Breast epithelium (tissue), 4 donors: ENCODE results near the gene ACOXL. TPM values are rescaled to one million over a fixed set of nuclear protein-coding genes. Genes with fewer than 3 reads are reported as not detected.

Experiments used
- DNase-seq, 2 donors: peaks; one replicate each; pipeline ENCODE4 v3.0.0-alpha.2; 2019; ENCODE audit warnings: low spot score in 2 of 2
- H3K27ac ChIP-seq, 2 donors: fragments of 200-600 bp; sonication (generic) in 1 of 2; one replicate each; pipeline ENCODE4 v1.5.1; 2016 to 2019; ENCODE audit warnings: mild to moderate bottlenecking in 1 of 2
- H3K27me3 ChIP-seq, 2 donors: fragments of 200-600 bp; sonication (generic) in 1 of 2; one replicate each; pipeline versions ENCODE4 v1.5.1 to v1.6.0; 2017 to 2019; ENCODE audit warnings: control low read depth in 1 of 2, mild to moderate bottlenecking in 1 of 2
- H3K36me3 ChIP-seq: fragments of 200-600 bp; one replicate; pipeline ENCODE4 v1.5.1; 2019
- H3K4me1 ChIP-seq, 2 donors: fragments of 200-600 bp; sonication (generic); one replicate each; pipeline ENCODE4 v1.5.1; 2016 to 2019; ENCODE audit warnings: control low read depth in 1 of 2
- H3K4me3 ChIP-seq, 3 donors: fragments of 200-600 bp; sonication (generic); 1 replicate in 2 of 3; 2 replicates in 1 of 3; pipeline ENCODE4 v1.5.1; 2016 to 2019; ENCODE audit warnings: mild to moderate bottlenecking in 3 of 3, moderate library complexity in 2 of 3
- H3K9me3 ChIP-seq, 2 donors: fragments of 200-600 bp; sonication (generic) in 1 of 2; one replicate each; pipeline ENCODE4 v1.5.1; 2016 to 2019; ENCODE audit warnings: control low read depth in 1 of 2
- CTCF ChIP-seq, 3 donors: fragments of 450-650 bp; IDR thresholded peaks; one replicate each; pipeline ENCODE4 v1.5.1; 2016 to 2017; ENCODE audit warnings: antibody characterized with exemption in 3 of 3, mild to moderate bottlenecking in 3 of 3, moderate library complexity in 3 of 3
- POLR2A ChIP-seq: fragments of 450-650 bp; IDR thresholded peaks from one replicate; pipeline ENCODE4 v1.6.1; 2016; ENCODE audit warnings: antibody characterized with exemption, mild to moderate bottlenecking, moderate library complexity
- POLR2AphosphoS5 ChIP-seq, 3 donors: sonication (generic); formaldehyde crosslinking; IDR thresholded peaks; one replicate each; pipeline ENCODE4 v1.6.1; 2017; ENCODE audit warnings: antibody characterized with exemption in 3 of 3
- intact Hi-C: fragments of 100-400 bp; cut with DNase I; formaldehyde crosslinking; loops from one replicate; pipeline ENCODE4 v1.15.1; 2023; ENCODE audit warnings: low total_unique reads
- total RNA-seq, 3 donors: library from RNA; depleted of rRNA; stranded (reverse); fragments of >200 nt; gene quantifications; one replicate each; pipeline ENCODE4 v1.1.0, GENCODE V29; 2016

Gene ACOXL
- total RNA-seq, 3 donors from 2014 or later, result not detected

DNA sequence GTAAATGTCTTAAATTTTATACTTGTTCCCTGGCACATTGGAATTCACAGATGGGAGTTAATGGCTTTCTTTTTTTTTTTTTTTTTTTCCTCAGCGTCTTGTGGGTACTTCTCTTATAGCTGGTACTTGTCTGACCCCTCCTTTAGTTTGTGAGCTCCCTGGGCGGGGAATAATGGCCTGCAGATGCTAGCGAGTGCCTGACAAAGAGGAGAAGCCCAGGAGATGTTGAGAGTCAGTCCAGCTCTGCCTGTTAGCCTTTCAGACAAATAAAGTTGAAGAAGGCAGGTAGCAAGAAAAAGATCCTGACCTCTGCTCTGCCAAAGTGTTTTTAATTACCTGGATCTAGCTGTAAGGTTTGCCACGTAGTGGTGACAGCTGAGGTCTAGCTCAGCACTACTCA lies 395.0 kb downstream of the ACOXL start:
- H3K9me3 ChIP-seq, result no peaks in the 10 kb centered on the region
- H3K4me3 ChIP-seq, result no peak overlapping the region
- H3K36me3 ChIP-seq, result no peaks in the 10 kb centered on the region
- no peaks in the 10 kb centered on the region for H3K27me3 ChIP-seq
- TF ChIP-seq POLR2A (no peak), POLR2AphosphoS5 (IDR thresholded peaks at IDR 0.05) (no peak), CTCF (IDR thresholded peaks at IDR 0.05) (no peak)
- DNase-seq, result no peak
- no peak overlapping the region for H3K27ac ChIP-seq
- intact Hi-C loops, result no loop called here
- peaks cover 0 to 3% of the 10 kb centered on the region in 2 donors for H3K4me1 ChIP-seq

GRCh38 chr2:111128096-111128495 lies 395.7 kb downstream of the ACOXL start:
- no peak for DNase-seq
- no peak overlapping the region for H3K4me3 ChIP-seq
- intact Hi-C loops, result no loop called here
- H3K9me3 ChIP-seq, result no peaks in the 10 kb centered on the region
- no peaks in the 10 kb centered on the region for H3K27me3 ChIP-seq
- peaks cover 0 to 3% of the 10 kb centered on the region in 2 donors for H3K4me1 ChIP-seq
- no peak for TF ChIP-seq POLR2AphosphoS5 (IDR thresholded peaks at IDR 0.05)
- TF ChIP-seq CTCF (IDR thresholded peaks at IDR 0.05), result no peak
- TF ChIP-seq POLR2A, result no peak
- no peak overlapping the region for H3K27ac ChIP-seq
- H3K36me3 ChIP-seq, result no peaks in the 10 kb centered on the region

GRCh38 chr2:111133603-111134002 lies 401.2 kb downstream of the ACOXL start:
- Histone ChIP-seq H3K27ac (no peak overlapping the region), H3K9me3 (no peaks in the 10 kb centered on the region), H3K36me3 (no peaks in the 10 kb centered on the region), H3K4me3 (no peak overlapping the region), H3K4me1 (peaks cover 0 to 1% of the 10 kb centered on the region in 2 donors), H3K27me3 (no peaks in the 10 kb centered on the region)
- TF ChIP-seq POLR2A (no peak), CTCF (IDR thresholded peaks at IDR 0.05) (no peak), POLR2AphosphoS5 (IDR thresholded peaks at IDR 0.05) (no peak)
- intact Hi-C loops, result no loop called here
- no peak for DNase-seq

DNA sequence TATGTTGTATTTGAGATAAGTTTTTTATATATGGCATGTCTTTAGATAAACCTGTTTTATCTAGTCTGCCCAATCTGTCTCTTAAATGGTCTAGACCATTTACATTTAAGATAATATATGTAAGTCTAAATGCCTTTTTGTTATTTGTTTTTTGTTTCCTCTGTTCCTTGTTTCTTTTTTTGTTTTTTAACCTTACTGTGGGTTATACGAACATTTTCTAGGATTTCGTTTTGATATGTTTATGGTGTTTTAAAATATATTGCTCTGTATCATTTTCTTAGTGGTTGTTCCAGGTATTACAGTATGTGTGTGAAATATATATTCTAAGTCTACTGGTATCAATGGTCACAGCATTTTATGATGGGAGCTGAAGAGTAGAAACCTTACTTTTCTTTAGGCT lies 401.7 kb downstream of the ACOXL start:
- TF ChIP-seq POLR2AphosphoS5 (IDR thresholded peaks at IDR 0.05) (no peak), POLR2A (no peak), CTCF (IDR thresholded peaks at IDR 0.05) (peak in 1 of 3 donors; percentile 24)
- peaks cover 0 to 6% of the 10 kb centered on the region in 2 donors for H3K4me1 ChIP-seq
- no peaks in the 10 kb centered on the region for H3K36me3 ChIP-seq
- H3K27me3 ChIP-seq, result no peaks in the 10 kb centered on the region
- no peak overlapping the region for H3K4me3 ChIP-seq
- H3K9me3 ChIP-seq, result no peaks in the 10 kb centered on the region
- H3K27ac ChIP-seq, result no peak overlapping the region
- intact Hi-C loops, result no loop called here
- no peak for DNase-seq

- H3K27ac ChIP-seq, result peak overlapping the region; percentile 3 to 6
- no peaks in the 10 kb centered on the region for H3K9me3 ChIP-seq
- intact Hi-C loops, result no loop called here
These were observed 403.0 kb downstream of the ACOXL start for GRCh38 chr2:111135237-111135909.

More at GRCh38 chr2:111135237-111135909, 403.0 kb downstream of the ACOXL start:
- peak overlapping the region in 1 of 3 donors; percentile 6 for H3K4me3 ChIP-seq
- no peaks in the 10 kb centered on the region for H3K27me3 ChIP-seq
- TF ChIP-seq POLR2A (no peak), POLR2AphosphoS5 (IDR thresholded peaks at IDR 0.05) (no peak), CTCF (IDR thresholded peaks at IDR 0.05) (no peak)
- DNase-seq, result no peak
- H3K36me3 ChIP-seq, result no peaks in the 10 kb centered on the region
- H3K4me1 ChIP-seq, result peaks cover 0 to 11% of the 10 kb centered on the region in 2 donors
